Vagina (tissue), 2 donors: ENCODE data around the gene PACS2. TPM values are rescaled to one million over a fixed set of nuclear protein-coding genes. Genes with fewer than 3 reads are reported as not detected.

Experiments
- DNase-seq, 2 donors: peaks; one replicate each; pipeline ENCODE4 v3.0.0-alpha.2; 2017; ENCODE audit errors: extremely low spot score in 2 of 2
- H3K27ac ChIP-seq: fragments of 200-600 bp; sonication (generic); one replicate; pipeline ENCODE4 v1.5.1; 2019
- H3K27me3 ChIP-seq: fragments of 200-600 bp; sonication (generic); one replicate; pipeline ENCODE4 v1.5.1; 2019
- H3K36me3 ChIP-seq, 2 donors: fragments of 200-600 bp; sonication (generic); one replicate each; pipeline ENCODE4 v1.5.1; 2017 to 2019
- H3K4me1 ChIP-seq: fragments of 200-600 bp; sonication (generic); one replicate; pipeline ENCODE4 v1.5.1; 2019
- H3K4me3 ChIP-seq, 2 donors: fragments of 200-600 bp; sonication (generic); 1 replicate in 1 of 2; 2 replicates in 1 of 2; pipeline ENCODE4 v1.5.1; 2016 to 2019
- H3K9me3 ChIP-seq: fragments of 200-600 bp; sonication (generic); one replicate; pipeline ENCODE4 v1.5.1; 2019
- CTCF ChIP-seq, 3 experiments: fragments of 450-650 bp in 2 of 3; fragments of 200-600 bp in 1 of 3; sonication (generic) in 1 of 3; IDR thresholded peaks; one replicate each; pipeline ENCODE4 v1.5.1; 2017 to 2019; ENCODE audit warnings: antibody characterized with exemption in 3 of 3, mild to moderate bottlenecking in 2 of 3, moderate library complexity in 2 of 3
- POLR2A ChIP-seq, 2 donors: fragments of 450-650 bp; IDR thresholded peaks; one replicate each; pipeline ENCODE4 v1.6.1; 2017; ENCODE audit warnings: antibody characterized with exemption in 2 of 2, mild to moderate bottlenecking in 2 of 2, moderate library complexity in 2 of 2
- POLR2AphosphoS5 ChIP-seq, 2 donors: sonication (generic); formaldehyde crosslinking; IDR thresholded peaks; one replicate each; pipeline ENCODE4 v1.9.0; 2017; ENCODE audit warnings: antibody characterized with exemption in 2 of 2, mild to moderate bottlenecking in 2 of 2, low read depth in 1 of 2; ENCODE audit not compliant: insufficient read depth in 1 of 2
- intact Hi-C: fragments of 100-400 bp; cut with DNase I; formaldehyde crosslinking; loops from one replicate; pipeline ENCODE4 v1.15.1; 2023
- total RNA-seq: library from RNA; depleted of rRNA; stranded (reverse); fragments of >200 nt; gene quantifications from one replicate; pipeline ENCODE4 v1.2.3, GENCODE V29; 2016

PACS2 gene
- total RNA-seq, 1 donor from 2014 or later = 64.8 TPM

- no peak overlapping the region for H3K4me3 ChIP-seq
- H3K27ac ChIP-seq = no peak overlapping the region
- no peaks in the 10 kb centered on the region for H3K9me3 ChIP-seq
- peaks cover 12% of the 10 kb centered on the region for H3K4me1 ChIP-seq
- intact Hi-C loops = loop anchor here (10.0 kb wide), 1 partner anchor 79 kb away; the partner anchor contains the start of gene TMEM121
- no peak for DNase-seq
- H3K27me3 ChIP-seq = no peaks in the 10 kb centered on the region
- TF ChIP-seq POLR2A (IDR thresholded peaks at IDR 0.05) = no peak
- H3K36me3 ChIP-seq = peaks cover 0 to 21% of the 10 kb centered on the region in 2 donors
These were observed 131.6 kb downstream of the PACS2 start for GRCh38 chr14:105445901-105446845.

- H3K4me1 ChIP-seq = peaks cover 12% of the 10 kb centered on the region
- no peak overlapping the region for H3K27ac ChIP-seq
- H3K9me3 ChIP-seq = no peaks in the 10 kb centered on the region
- TF ChIP-seq POLR2A (IDR thresholded peaks at IDR 0.05) (no peak), POLR2AphosphoS5 (IDR thresholded peaks at IDR 0.05; ENCODE audit: insufficient read depth in 1 of 2, low read depth in 1 of 2) (no peak), CTCF (IDR thresholded peaks at IDR 0.05) (no peak)
- no peak for DNase-seq
- no peak overlapping the region for H3K4me3 ChIP-seq
- intact Hi-C loops = loop anchor here (10.0 kb wide), 1 partner anchor 78 kb away; the partner anchor contains the start of gene TMEM121
- H3K36me3 ChIP-seq = peaks cover 0 to 22% of the 10 kb centered on the region in 2 donors
- H3K27me3 ChIP-seq = no peaks in the 10 kb centered on the region
These were observed 132.4 kb downstream of the PACS2 start for GRCh38 chr14:105446971-105447370.

Other genes starting within 250 kb of the PACS2 start
- 9.1 TPM for gene GPR132, start 249.3 kb upstream of the PACS2 start, total RNA-seq
- 17.7 TPM for gene JAG2, start 146.0 kb upstream of the PACS2 start, total RNA-seq
- 11.0 TPM for gene NUDT14, start 133.4 kb upstream of the PACS2 start, total RNA-seq
- 45.9 TPM for gene BTBD6, start 66.2 kb upstream of the PACS2 start, total RNA-seq
- 64.6 TPM for gene BRF1, start 13.7 kb upstream of the PACS2 start, total RNA-seq
- gene TEX22, start 83.8 kb downstream of the PACS2 start, total RNA-seq = not detected
- 82.7 TPM for gene MTA1, start 105.1 kb downstream of the PACS2 start, total RNA-seq
- 126 TPM for gene CRIP2, start 160.1 kb downstream of the PACS2 start, total RNA-seq
- 7.6 TPM for gene CRIP1, start 172.1 kb downstream of the PACS2 start, total RNA-seq
- 5.9 TPM for gene TEDC1, start 176.5 kb downstream of the PACS2 start, total RNA-seq
- gene TMEM121, start 211.8 kb downstream of the PACS2 start, total RNA-seq = 9.3 TPM